Measurements from ENCODE around the gene LRRC32. TPM values are rescaled to one million over a fixed set of nuclear protein-coding genes. Genes with fewer than 3 reads are reported as not detected.

The LRRC32 gene
- total and polyA plus RNA-seq, 2 of the 4 experiments (the other 2 are of a cell fraction) = 5.2 to 13.7 TPM

- H3K4me2 ChIP-seq (ENCODE audit: low read depth, low read length) = no peak overlapping the region
- H4K91ac ChIP-seq (ENCODE audit: insufficient read depth, low read depth, low read length) = no peak overlapping the region
- H2BK5ac ChIP-seq (ENCODE audit: low read depth, low read length, poor library complexity, severe bottlenecking) = no peak overlapping the region
- no TSS peak for BruUV-seq (replicated peaks)
- no peak overlapping the region for H4K5ac ChIP-seq (ENCODE audit: low read depth, low read length)
- WGBS, 2 experiments (ENCODE audit: extremely low coverage in 2 of 2, insufficient read length in 1 of 2) = 70% methylated on average over 3 of the region's 5 CpGs; no CpG with 5 or more reads in 1 of the 2 experiments
- H2AFZ ChIP-seq (replicated peaks; ENCODE audit: low read length, poor library complexity) = no peak overlapping the region
- no peak overlapping the region for H2BK20ac ChIP-seq (ENCODE audit: low read depth, low read length)
- no peak overlapping the region for H2BK120ac ChIP-seq (ENCODE audit: low read depth, low read length)
- dilution Hi-C loops (cut with HindIII; ENCODE audit: low sequenced_read_pairs, unreplicated experiment) (no loop called here), in situ Hi-C loops (cut with MboI; ENCODE audit: low sequenced_read_pairs) (no loop called here), intact Hi-C loops (cut with micrococcal nuclease) (no loop called here)
- no peaks in the 10 kb centered on the region for H3K9me3 ChIP-seq (ENCODE audit: control insufficient read depth, insufficient read depth, low read length)
- no peak overlapping the region for H3K23ac ChIP-seq (ENCODE audit: low read depth, low read length)
- H3K27ac ChIP-seq (ENCODE audit: insufficient read depth, low read length) = no peak overlapping the region
- H3K4me3 ChIP-seq (ENCODE audit: insufficient read depth, low read depth, low read length) = no peak overlapping the region
- no peaks in the 10 kb centered on the region for H3K9me1 ChIP-seq (ENCODE audit: insufficient read depth, low read length)
- H3K27me3 ChIP-seq (ENCODE audit: control insufficient read depth, insufficient read depth, low read length) = peaks cover 23% of the 10 kb centered on the region
- no peaks in the 10 kb centered on the region for H4K20me1 ChIP-seq (ENCODE audit: insufficient read depth, low read length)
- no peak overlapping the region for H2BK15ac ChIP-seq (ENCODE audit: low read depth, low read length)
- no peak overlapping the region for H3K9ac ChIP-seq (ENCODE audit: low read depth, low read length)
- H3K4me1 ChIP-seq (ENCODE audit: control insufficient read depth, insufficient read depth, low read length) = peaks cover 3% of the 10 kb centered on the region; the same call in 1 of the 2 replicates
- POLR2A ChIA-PET (ENCODE audit: unreplicated experiment) = no interaction called here
- no peak overlapping the region for H2AK9ac ChIP-seq (replicated peaks; ENCODE audit: low read depth, low read length, poor library complexity)
- no peak overlapping the region for H3K18ac ChIP-seq (ENCODE audit: low read depth, low read length)
- no peak overlapping the region for H3K56ac ChIP-seq (ENCODE audit: extremely low read depth, insufficient read depth, low read length)
- H4K8ac ChIP-seq (ENCODE audit: low read depth in 2 of 2, low read length in 2 of 2) = no peak overlapping the region
- ATAC-seq (ENCODE audit: low read depth) (no peak), DNase-seq (no peak)
- TF ChIP-seq ELK1 (IDR thresholded peaks at IDR 0.05; ENCODE audit: borderline replicate concordance, low read depth, low read length) (no peak), FOS (IDR thresholded peaks at IDR 0.05; ENCODE audit: low read depth, low read length) (no peak), USF2 (IDR thresholded peaks at IDR 0.05; ENCODE audit: low read depth, low read length) (no peak)
- H3K14ac ChIP-seq (replicated peaks; ENCODE audit: low read depth, low read length) = no peak overlapping the region
- H3K36me3 ChIP-seq (ENCODE audit: control insufficient read depth, insufficient read depth, low read length) = no peaks in the 10 kb centered on the region
- CTCF ChIA-PET = no interaction called here
- no peaks in the 10 kb centered on the region for H3K79me1 ChIP-seq (ENCODE audit: low read depth in 1 of 2, low read length in 2 of 2)
- no peak overlapping the region for H2AK5ac ChIP-seq (ENCODE audit: low read depth, low read length)
- H3K4ac ChIP-seq (ENCODE audit: low read depth, low read length) = no peak overlapping the region
Observed at GRCh38 chr11:76640501-76640900, 30.0 kb downstream of the LRRC32 start.

Data from IMR-90 (cell line).